ENCODE measurements around the gene TAF4.

TAF4 gene

GRCh38 chr20:61929561-61929960 is 136.1 kb downstream of the TAF4 start:
- DNase-seq: no peak

GRCh38 chr20:61927826-61928541 is 137.7 kb downstream of the TAF4 start:
- DNase-seq: no peak

GRCh38 chr20:61927193-61927825 is 138.4 kb downstream of the TAF4 start:
- DNase-seq: no peak

GRCh38 chr20:61926796-61927192 is 138.9 kb downstream of the TAF4 start:
- no peak for DNase-seq

GRCh38 chr20:61926253-61926613 is 139.4 kb downstream of the TAF4 start:
- DNase-seq: no peak

- peak; percentile 85 for DNase-seq
These were observed 140.0 kb downstream of the TAF4 start for GRCh38 chr20:61925555-61926252.

- DNase-seq: no peak
These were observed 140.7 kb downstream of the TAF4 start for GRCh38 chr20:61924858-61925554.
